ENCODE results near the gene MAT2A. TPM values are rescaled to one million over a fixed set of nuclear protein-coding genes. Genes with fewer than 3 reads are reported as not detected.
A peak's percentile ranks its signal among the peaks of the same experiment; 100 is the strongest.

Gene MAT2A
- total RNA-seq, 4 donors from 2014 or later, result 303 to 511 (median 354) TPM

DNA sequence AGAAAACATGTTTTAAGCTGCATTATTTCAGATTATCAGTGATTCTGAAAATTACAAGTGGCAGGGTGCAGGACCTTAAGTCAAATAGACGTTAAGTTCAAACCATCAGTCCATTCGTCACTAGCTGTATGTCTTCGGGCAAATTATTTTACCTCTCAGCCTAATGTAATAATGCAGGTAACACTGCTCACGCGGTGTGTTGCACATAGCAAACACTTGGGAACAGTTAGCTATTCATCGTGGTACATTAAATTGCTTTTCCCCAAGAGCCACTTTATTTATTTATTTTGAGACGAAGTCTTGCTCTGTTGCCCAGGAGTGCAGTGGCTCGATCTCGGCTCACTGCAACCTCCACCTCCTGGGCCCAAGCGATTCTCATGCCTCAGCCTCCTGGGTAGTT is 10.1 kb downstream of the MAT2A start:
- intact Hi-C loops (cut with DNase I), result loop anchor here (5.0 to 10.0 kb wide), 2 partner anchors 117 to 224 kb away; partner anchors contain the start of gene TGOLN2
- Histone ChIP-seq H3K9me3 (no peaks in the 10 kb centered on the region), H3K4me3 (replicated peaks in 1 of 3) (no peak overlapping the region), H3K27ac (no peak overlapping the region), H3K27me3 (no peaks in the 10 kb centered on the region), H3K4me1 (peaks cover 3 to 4% of the 10 kb centered on the region in 2 donors), H3K36me3 (peaks cover 42 to 45% of the 10 kb centered on the region in 2 donors)
- no peak for TF ChIP-seq POLR2A (IDR thresholded peaks at IDR 0.05)
- TF ChIP-seq, protein P1, sequence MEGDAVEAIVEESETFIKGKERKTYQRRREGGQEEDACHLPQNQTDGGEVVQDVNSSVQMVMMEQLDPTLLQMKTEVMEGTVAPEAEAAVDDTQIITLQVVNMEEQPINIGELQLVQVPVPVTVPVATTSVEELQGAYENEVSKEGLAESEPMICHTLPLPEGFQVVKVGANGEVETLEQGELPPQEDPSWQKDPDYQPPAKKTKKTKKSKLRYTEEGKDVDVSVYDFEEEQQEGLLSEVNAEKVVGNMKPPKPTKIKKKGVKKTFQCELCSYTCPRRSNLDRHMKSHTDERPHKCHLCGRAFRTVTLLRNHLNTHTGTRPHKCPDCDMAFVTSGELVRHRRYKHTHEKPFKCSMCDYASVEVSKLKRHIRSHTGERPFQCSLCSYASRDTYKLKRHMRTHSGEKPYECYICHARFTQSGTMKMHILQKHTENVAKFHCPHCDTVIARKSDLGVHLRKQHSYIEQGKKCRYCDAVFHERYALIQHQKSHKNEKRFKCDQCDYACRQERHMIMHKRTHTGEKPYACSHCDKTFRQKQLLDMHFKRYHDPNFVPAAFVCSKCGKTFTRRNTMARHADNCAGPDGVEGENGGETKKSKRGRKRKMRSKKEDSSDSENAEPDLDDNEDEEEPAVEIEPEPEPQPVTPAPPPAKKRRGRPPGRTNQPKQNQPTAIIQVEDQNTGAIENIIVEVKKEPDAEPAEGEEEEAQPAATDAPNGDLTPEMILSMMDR (IDR thresholded peaks at IDR 0.05), result no peak
- WGBS, 2 donors, result 91% methylated on average over 10 of the region's 10 CpGs
- no peak for DNase-seq

GRCh38 chr2:85549826-85550225 is 10.9 kb downstream of the MAT2A start:
- DNase-seq, result no peak
- intact Hi-C loops (cut with DNase I), result loop anchor here (2.0 to 10.0 kb wide), 4 partner anchors 118 to 225 kb away; partner anchors contain the start of genes ELMOD3, RETSAT and TGOLN2
- TF ChIP-seq POLR2A (IDR thresholded peaks at IDR 0.05), result no peak
- TF ChIP-seq, protein P1 (IDR thresholded peaks at IDR 0.05), result no peak
- H3K27me3 ChIP-seq, result no peaks in the 10 kb centered on the region
- 59 to 74% methylated on average over 4 of the region's 4 CpGs for WGBS, 2 donors
- no peaks in the 10 kb centered on the region for H3K9me3 ChIP-seq
- peaks cover 3 to 4% of the 10 kb centered on the region in 2 donors for H3K4me1 ChIP-seq
- no peak overlapping the region for H3K4me3 ChIP-seq (replicated peaks in 1 of 3)
- H3K36me3 ChIP-seq, result peaks cover 38 to 40% of the 10 kb centered on the region in 2 donors
- no peak overlapping the region for H3K27ac ChIP-seq

DNA sequence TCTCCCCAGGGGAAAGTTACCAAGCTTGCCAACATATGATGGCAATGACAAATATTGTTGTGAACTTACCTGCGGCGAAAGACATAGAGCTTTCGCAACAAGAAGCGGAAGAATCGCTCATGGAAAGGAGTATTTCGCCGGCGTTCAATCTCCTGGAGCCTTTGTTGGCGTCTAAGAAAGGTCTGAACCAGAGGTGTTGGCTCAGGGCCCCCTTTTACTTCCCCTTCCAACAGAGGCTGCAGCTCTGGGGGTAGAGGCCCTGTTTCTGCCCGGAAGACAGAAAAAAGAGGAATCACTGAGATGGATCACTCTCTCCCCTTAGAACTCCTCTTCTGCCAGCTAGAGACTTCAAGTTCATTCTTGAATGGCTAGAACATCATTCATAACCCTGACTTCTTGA is 11.5 kb downstream of the MAT2A start:
- Histone ChIP-seq H3K4me3 (replicated peaks in 1 of 3) (no peak overlapping the region), H3K27ac (no peak overlapping the region), H3K4me1 (peaks cover 3 to 4% of the 10 kb centered on the region in 2 donors), H3K36me3 (peaks cover 31 to 39% of the 10 kb centered on the region in 2 donors), H3K27me3 (no peaks in the 10 kb centered on the region), H3K9me3 (no peaks in the 10 kb centered on the region)
- no peak for DNase-seq
- TF ChIP-seq, protein P1 (IDR thresholded peaks at IDR 0.05), result no peak
- no peak for TF ChIP-seq POLR2A (IDR thresholded peaks at IDR 0.05)
- intact Hi-C loops (cut with DNase I), result loop anchor here (2.0 to 5.0 kb wide), 2 partner anchors 130 to 198 kb away; partner anchors contain the start of genes ELMOD3 and RETSAT
- 92 to 93% methylated on average over 10 of the region's 10 CpGs for WGBS, 2 donors

- H3K36me3 ChIP-seq, result peaks cover 28 to 31% of the 10 kb centered on the region in 2 donors
- intact Hi-C loops (cut with DNase I), result loop anchor here (2.0 to 5.0 kb wide), 2 partner anchors 131 to 200 kb away; partner anchors contain the start of genes ELMOD3 and RETSAT
- TF ChIP-seq, protein P1 (IDR thresholded peaks at IDR 0.05), result peak; percentile 74 to 98 (median 92)
- no peak for TF ChIP-seq POLR2A (IDR thresholded peaks at IDR 0.05)
- peak overlapping the region in 2 of 3 donors; percentile 8 to 29 for H3K27ac ChIP-seq
- no peaks in the 10 kb centered on the region for H3K27me3 ChIP-seq
- H3K4me3 ChIP-seq (replicated peaks in 1 of 3), result no peak overlapping the region
- peaks cover 3 to 4% of the 10 kb centered on the region in 2 donors for H3K4me1 ChIP-seq
- 63 to 65% methylated on average over 9 of the region's 9 CpGs for WGBS, 2 donors
- DNase-seq, result peak; percentile 87 to 92
- no peaks in the 10 kb centered on the region for H3K9me3 ChIP-seq
These were observed 13.0 kb downstream of the MAT2A start for GRCh38 chr2:85551698-85552678.
